ENCODE results near the gene PRKN. TPM values are rescaled to one million over a fixed set of nuclear protein-coding genes. Genes with fewer than 3 reads are reported as not detected.

PRKN gene
- total RNA-seq, 1 experiment from 2014 or later = 2.0 TPM

DNA sequence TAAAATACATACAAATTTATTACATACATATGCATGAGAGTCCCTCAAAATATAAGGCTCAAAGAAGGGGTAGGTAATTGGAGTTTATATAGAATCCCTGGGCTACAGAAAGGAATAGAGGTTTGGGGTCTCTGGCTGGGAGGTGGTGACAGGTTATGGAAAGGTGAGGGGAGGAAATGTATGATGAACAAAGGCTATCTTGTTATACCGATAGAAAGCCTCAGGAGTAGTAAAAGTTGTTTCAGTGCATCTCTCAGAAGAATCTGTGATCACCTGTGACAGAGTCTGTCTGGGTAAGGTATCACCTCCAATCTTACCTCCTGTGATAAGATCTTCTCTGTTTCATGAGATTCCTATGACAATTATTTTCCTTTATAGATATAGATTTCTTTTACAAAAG lies 1200.8 kb downstream of the PRKN start:
- no peak overlapping the region for H2BK120ac ChIP-seq (ENCODE audit: low read depth, low read length, poor library complexity, severe bottlenecking)
- H4K8ac ChIP-seq (replicated peaks; ENCODE audit: insufficient read length, low read depth, low read length) = no peak overlapping the region
- no peak overlapping the region for H2BK12ac ChIP-seq (ENCODE audit: insufficient read length, low read depth, low read length)
- H3K56ac ChIP-seq (ENCODE audit: insufficient read length, low read depth, low read length) = no peak overlapping the region
- H3K9ac ChIP-seq (ENCODE audit: extremely low read depth, insufficient read length, low read length) = no peak overlapping the region
- H3K23me2 ChIP-seq (ENCODE audit: insufficient read length, low read depth, low read length, poor library complexity, severe bottlenecking) = no peaks in the 10 kb centered on the region
- Mint-ChIP-seq H3K27me3 (ENCODE audit: low read depth) (no peaks in the 10 kb centered on the region; the same call in 1 of the 2 replicates), H3K4me1 (no peaks in the 10 kb centered on the region), H3K4me3 (no peak overlapping the region), H3K36me3 (ENCODE audit: insufficient read depth in 1 of 3, low read depth in 3 of 3) (no peaks in the 10 kb centered on the region; a peak in 1 of 7 replicates), H3K27ac (no peak overlapping the region), H3K9me3 (peaks cover 0 to 2% of the 10 kb centered on the region in 2 experiments; a peak in 1 of 5 replicates)
- H4K20me1 ChIP-seq (ENCODE audit: control insufficient read depth, insufficient read depth, insufficient read length) = no peaks in the 10 kb centered on the region
- no peak for DNase-seq
- H3K79me1 ChIP-seq (ENCODE audit: insufficient read depth, low read depth, low read length, poor library complexity, severe bottlenecking) = no peaks in the 10 kb centered on the region
- no peak overlapping the region for H2BK15ac ChIP-seq (ENCODE audit: low read depth, low read length)
- H3K27me3 ChIP-seq (ENCODE audit: insufficient read depth, low read length) = no peaks in the 10 kb centered on the region; the same call in 1 of the 2 replicates
- no CpG with 5 or more reads among the region's 1 CpG for WGBS (ENCODE audit: extremely low coverage, insufficient read length, low lambda C conversion rate)
- H2AFZ ChIP-seq (ENCODE audit: low read length) = no peak overlapping the region
- H3K23ac ChIP-seq (ENCODE audit: insufficient read length, low read depth, low read length) = no peak overlapping the region
- no peaks in the 10 kb centered on the region for H3K4me1 ChIP-seq (ENCODE audit: insufficient read depth, low read length)
- H2AK5ac ChIP-seq (ENCODE audit: insufficient read length, low read length) = no peak overlapping the region
- H3K9me3 ChIP-seq (ENCODE audit: control insufficient read depth, low read depth, low read length) = no peaks in the 10 kb centered on the region
- no peak overlapping the region for H2BK20ac ChIP-seq (ENCODE audit: low read depth, low read length, poor library complexity, severe bottlenecking)
- no peak overlapping the region for H3T11ph ChIP-seq (ENCODE audit: low read length)
- H3K18ac ChIP-seq (ENCODE audit: insufficient read length, low read depth, low read length) = no peak overlapping the region
- TF ChIP-seq, protein P1, sequence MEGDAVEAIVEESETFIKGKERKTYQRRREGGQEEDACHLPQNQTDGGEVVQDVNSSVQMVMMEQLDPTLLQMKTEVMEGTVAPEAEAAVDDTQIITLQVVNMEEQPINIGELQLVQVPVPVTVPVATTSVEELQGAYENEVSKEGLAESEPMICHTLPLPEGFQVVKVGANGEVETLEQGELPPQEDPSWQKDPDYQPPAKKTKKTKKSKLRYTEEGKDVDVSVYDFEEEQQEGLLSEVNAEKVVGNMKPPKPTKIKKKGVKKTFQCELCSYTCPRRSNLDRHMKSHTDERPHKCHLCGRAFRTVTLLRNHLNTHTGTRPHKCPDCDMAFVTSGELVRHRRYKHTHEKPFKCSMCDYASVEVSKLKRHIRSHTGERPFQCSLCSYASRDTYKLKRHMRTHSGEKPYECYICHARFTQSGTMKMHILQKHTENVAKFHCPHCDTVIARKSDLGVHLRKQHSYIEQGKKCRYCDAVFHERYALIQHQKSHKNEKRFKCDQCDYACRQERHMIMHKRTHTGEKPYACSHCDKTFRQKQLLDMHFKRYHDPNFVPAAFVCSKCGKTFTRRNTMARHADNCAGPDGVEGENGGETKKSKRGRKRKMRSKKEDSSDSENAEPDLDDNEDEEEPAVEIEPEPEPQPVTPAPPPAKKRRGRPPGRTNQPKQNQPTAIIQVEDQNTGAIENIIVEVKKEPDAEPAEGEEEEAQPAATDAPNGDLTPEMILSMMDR (conservative IDR thresholded peaks at IDR 0.05) = no peak
- no peak overlapping the region for H2BK5ac ChIP-seq (ENCODE audit: insufficient read length, low read length)
- H4K91ac ChIP-seq (ENCODE audit: insufficient read length, low read depth, low read length) = no peak overlapping the region
- no peak overlapping the region for H4K5ac ChIP-seq (ENCODE audit: insufficient read length, low read depth, low read length)
- H3K4me2 ChIP-seq (ENCODE audit: insufficient read depth, insufficient read length, low read length) = no peak overlapping the region
- H3K79me2 ChIP-seq (ENCODE audit: insufficient read depth, low read length) = no peaks in the 10 kb centered on the region
- no peak overlapping the region for H3K14ac ChIP-seq (ENCODE audit: insufficient read depth, low read length)
- no peak overlapping the region for H3K27ac ChIP-seq (ENCODE audit: insufficient read length, low read depth, low read length)
- no peak overlapping the region for H3K4ac ChIP-seq (ENCODE audit: low read depth, low read length)
